ENCODE measurements around the gene C14orf180. TPM values are rescaled to one million over a fixed set of nuclear protein-coding genes. Genes with fewer than 3 reads are reported as not detected.

Gene C14orf180
- total RNA-seq, 1 experiment from 2014 or later, result not detected

- ChIA-PET CTCF (interaction anchor here (0.6 kb wide), 1 partner anchor 538 kb away, joined by 3 read pairs; no protein-coding TSS in a partner anchor), POLR2A (no interaction called here)
- Mint-ChIP-seq H3K27ac (no peak overlapping the region), H3K36me3 (peaks cover 6% of the 10 kb centered on the region; the same call in 1 of the 2 replicates), H3K27me3 (ENCODE audit: low read depth) (no peaks in the 10 kb centered on the region), H3K4me1 (no peaks in the 10 kb centered on the region), H3K4me3 (no peak overlapping the region), H3K9me3 (peaks cover 19% of the 10 kb centered on the region)
- DNase-seq (ENCODE audit: low spot score) (no peak), ATAC-seq (no peak)
- no peak for TF ChIP-seq CTCF (IDR thresholded peaks at IDR 0.05)
- no peak for TF ChIP-seq ATF6 (CRISPR knock-in tag; IDR thresholded peaks at IDR 0.05)
These were observed 53.2 kb downstream of the C14orf180 start for GRCh38 chr14:104632781-104633180.

- no peak for TF ChIP-seq ZNF232 (CRISPR knock-in tag; IDR thresholded peaks at IDR 0.05)
- TF ChIP-seq KAT7 (CRISPR knock-in tag; IDR thresholded peaks at IDR 0.05; ENCODE audit: borderline replicate concordance), result no peak
- Mint-ChIP-seq H3K4me3 (no peak overlapping the region), H3K4me1 (no peaks in the 10 kb centered on the region), H3K27ac (no peak overlapping the region), H3K9me3 (peaks cover 13% of the 10 kb centered on the region), H3K36me3 (peaks cover 6% of the 10 kb centered on the region; the same call in 1 of the 2 replicates), H3K27me3 (ENCODE audit: low read depth) (no peaks in the 10 kb centered on the region)
- POLR2A ChIA-PET, result no interaction called here
- CTCF ChIA-PET, result no interaction called here
- no peak for ATAC-seq
- DNase-seq (ENCODE audit: low spot score), result no peak
These were observed 53.9 kb downstream of the C14orf180 start for GRCh38 chr14:104633276-104634137.

GRCh38 chr14:104634138-104634760, 54.7 kb downstream of the C14orf180 start:
- ChIA-PET POLR2A (no interaction called here), CTCF (no interaction called here)
- TF ChIP-seq MLX (CRISPR knock-in tag; IDR thresholded peaks at IDR 0.05), result no peak
- no peak for TF ChIP-seq GTF2I (CRISPR knock-in tag; conservative IDR thresholded peaks at IDR 0.05)
- TF ChIP-seq CDX4 (CRISPR knock-in tag; IDR thresholded peaks at IDR 0.05; ENCODE audit: borderline replicate concordance), result no peak
- no peak for TF ChIP-seq FOXP4 (CRISPR knock-in tag; IDR thresholded peaks at IDR 0.05)
- no peak for TF ChIP-seq OVOL2 (CRISPR knock-in tag; IDR thresholded peaks at IDR 0.05; ENCODE audit: borderline replicate concordance)
- TF ChIP-seq ZSCAN18 (CRISPR knock-in tag; IDR thresholded peaks at IDR 0.05), result no peak
- H3K9me3 Mint-ChIP-seq, result peaks cover 9% of the 10 kb centered on the region
- H3K4me1 Mint-ChIP-seq, result no peaks in the 10 kb centered on the region
- peaks cover 2% of the 10 kb centered on the region; the same call in 1 of the 2 replicates for H3K36me3 Mint-ChIP-seq
- H3K4me3 Mint-ChIP-seq, result no peak overlapping the region
- no peak overlapping the region for H3K27ac Mint-ChIP-seq
- DNase-seq (ENCODE audit: low spot score) (no peak), ATAC-seq (no peak)
- no peaks in the 10 kb centered on the region for H3K27me3 Mint-ChIP-seq (ENCODE audit: low read depth)
